Measurements from ENCODE around the gene MACF1. TPM values are rescaled to one million over a fixed set of nuclear protein-coding genes. Genes with fewer than 3 reads are reported as not detected.
"Not testable (repeated sequence)": the region's sequence is repeated elsewhere in the genome, so short reads cannot be mapped to it uniquely, and the experiment has no call there.

MACF1 gene, protein sequence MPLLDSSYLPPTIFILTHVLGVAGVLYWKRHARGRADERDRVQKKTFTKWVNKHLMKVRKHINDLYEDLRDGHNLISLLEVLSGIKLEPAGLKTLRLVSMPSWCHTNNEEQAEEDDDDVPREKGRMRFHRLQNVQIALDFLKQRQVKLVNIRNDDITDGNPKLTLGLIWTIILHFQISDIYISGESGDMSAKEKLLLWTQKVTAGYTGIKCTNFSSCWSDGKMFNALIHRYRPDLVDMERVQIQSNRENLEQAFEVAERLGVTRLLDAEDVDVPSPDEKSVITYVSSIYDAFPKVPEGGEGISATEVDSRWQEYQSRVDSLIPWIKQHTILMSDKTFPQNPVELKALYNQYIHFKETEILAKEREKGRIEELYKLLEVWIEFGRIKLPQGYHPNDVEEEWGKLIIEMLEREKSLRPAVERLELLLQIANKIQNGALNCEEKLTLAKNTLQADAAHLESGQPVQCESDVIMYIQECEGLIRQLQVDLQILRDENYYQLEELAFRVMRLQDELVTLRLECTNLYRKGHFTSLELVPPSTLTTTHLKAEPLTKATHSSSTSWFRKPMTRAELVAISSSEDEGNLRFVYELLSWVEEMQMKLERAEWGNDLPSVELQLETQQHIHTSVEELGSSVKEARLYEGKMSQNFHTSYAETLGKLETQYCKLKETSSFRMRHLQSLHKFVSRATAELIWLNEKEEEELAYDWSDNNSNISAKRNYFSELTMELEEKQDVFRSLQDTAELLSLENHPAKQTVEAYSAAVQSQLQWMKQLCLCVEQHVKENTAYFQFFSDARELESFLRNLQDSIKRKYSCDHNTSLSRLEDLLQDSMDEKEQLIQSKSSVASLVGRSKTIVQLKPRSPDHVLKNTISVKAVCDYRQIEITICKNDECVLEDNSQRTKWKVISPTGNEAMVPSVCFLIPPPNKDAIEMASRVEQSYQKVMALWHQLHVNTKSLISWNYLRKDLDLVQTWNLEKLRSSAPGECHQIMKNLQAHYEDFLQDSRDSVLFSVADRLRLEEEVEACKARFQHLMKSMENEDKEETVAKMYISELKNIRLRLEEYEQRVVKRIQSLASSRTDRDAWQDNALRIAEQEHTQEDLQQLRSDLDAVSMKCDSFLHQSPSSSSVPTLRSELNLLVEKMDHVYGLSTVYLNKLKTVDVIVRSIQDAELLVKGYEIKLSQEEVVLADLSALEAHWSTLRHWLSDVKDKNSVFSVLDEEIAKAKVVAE (N-terminal part only)
- total RNA-seq: 100 to 1,000 TPM; 434 to 605 TPM

DNA sequence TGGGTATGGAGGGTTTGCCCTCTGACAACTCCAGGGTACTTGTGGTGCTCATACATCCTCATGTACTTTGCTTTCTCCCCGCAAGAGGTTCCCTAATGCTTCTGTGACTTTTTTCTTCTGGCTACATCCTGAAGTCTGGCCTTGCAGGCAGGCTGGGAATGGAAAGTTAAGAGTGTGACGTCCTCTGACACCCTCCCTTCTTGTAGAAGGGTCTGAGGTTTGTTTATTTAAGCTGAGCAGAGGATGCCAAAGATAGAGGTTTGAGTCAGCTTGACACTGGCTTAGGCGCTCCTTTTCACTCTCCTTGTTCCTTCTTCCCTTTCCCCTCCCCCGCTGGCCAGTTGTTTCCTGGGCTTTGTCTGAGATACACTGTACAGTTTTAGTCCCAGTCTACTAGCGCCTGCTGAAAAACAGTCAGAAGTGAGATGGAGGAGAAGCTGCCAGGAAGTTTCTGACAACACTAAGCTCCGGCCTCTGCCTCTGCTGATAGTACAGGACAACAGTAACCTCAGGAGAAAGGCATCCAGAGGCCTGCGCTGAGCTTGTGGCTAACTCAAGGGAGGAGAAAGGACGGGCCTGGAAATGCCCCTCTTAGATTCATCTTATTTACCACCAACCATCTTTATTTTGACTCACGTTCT is at the start of gene MACF1:
Gene MACF1 (plus strand): TSS at position 255 of the 641 bp plus-strand sequence. CDS start 328 bp downstream, at position 583.
- Mint-ChIP-seq H3K4me3 (peak within 1 kb of the TSS; percentile 88), H3K9me3 (no peaks in the 10 kb centered on the region), H3K4me1 (peaks cover 33% of the 10 kb centered on the region), H3K27ac (peak within 1 kb of the TSS; percentile 95), H3K27me3 (no peaks in the 10 kb centered on the region), H3K36me3 (ENCODE audit: low read depth) (peaks cover 32% of the 10 kb centered on the region)
- ATAC-seq (replicated peaks): peak; percentile 63

DNA sequence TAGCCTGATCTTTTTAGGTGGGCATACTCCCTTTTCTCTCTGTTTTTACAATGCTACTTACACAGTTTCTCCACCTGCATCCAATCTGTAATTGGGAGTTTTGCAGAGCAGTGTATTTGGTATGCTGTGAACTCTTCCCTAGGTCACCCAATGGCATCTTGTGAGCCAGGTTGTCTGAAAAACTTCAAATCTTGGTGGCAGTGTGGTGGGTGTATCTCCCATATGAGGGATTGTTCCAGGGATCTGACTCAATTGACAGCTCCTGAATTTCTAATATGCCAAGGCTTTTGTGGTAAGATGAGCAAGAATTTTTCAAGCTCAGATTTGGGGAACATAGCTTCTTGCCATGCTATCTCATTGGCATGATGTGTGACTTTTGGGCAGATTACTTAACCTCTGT is 47.2 kb upstream of the MACF1 start:
- no peak overlapping the region for H3K4me3 Mint-ChIP-seq
- H3K9me3 Mint-ChIP-seq: no peaks in the 10 kb centered on the region
- peaks cover 6% of the 10 kb centered on the region for H3K4me1 Mint-ChIP-seq
- no peaks in the 10 kb centered on the region for H3K27me3 Mint-ChIP-seq
- no peaks in the 10 kb centered on the region for H3K36me3 Mint-ChIP-seq (ENCODE audit: low read depth)
- ATAC-seq (replicated peaks): no peak
- H3K27ac Mint-ChIP-seq: no peak overlapping the region

DNA sequence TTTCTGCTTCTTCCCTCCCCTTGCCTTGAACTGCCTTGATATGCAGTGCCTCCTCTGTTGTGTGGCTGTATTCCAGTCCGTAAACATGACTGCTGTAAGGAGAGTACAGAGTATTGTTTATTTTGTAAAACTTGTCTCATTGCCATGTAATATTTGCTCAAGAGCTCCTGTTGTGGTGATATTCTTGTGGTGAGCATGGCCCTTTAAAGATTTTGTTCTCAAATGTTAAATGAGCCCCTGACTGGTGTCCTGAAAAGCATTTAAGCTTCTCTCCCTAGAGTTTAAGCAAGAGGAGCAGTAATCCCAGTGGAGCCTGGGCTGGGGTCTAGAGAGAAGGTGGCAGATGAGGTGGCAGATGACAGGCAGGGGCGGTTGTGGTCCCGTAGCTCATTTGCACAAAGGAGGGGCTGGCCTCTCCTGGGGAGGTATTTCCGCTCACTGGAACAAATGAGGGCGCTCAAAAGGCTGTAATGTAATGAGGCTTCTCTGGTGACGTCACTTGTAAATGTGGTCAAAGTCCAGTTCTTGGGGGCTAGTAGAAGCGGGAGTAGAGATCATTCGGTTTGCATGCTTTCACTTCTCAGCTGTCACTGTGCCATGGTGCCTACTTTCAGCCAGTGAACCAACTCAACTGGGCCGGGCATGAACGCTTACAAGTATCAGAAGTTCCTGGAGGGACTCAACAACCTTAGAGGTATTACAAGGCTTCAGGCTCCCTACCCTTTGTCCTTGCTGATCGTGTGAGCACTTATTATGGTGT is 46.0 kb upstream of the MACF1 start:
- Mint-ChIP-seq H3K4me3 (no peak overlapping the region), H3K36me3 (ENCODE audit: low read depth) (no peaks in the 10 kb centered on the region), H3K9me3 (no peaks in the 10 kb centered on the region), H3K4me1 (peaks cover 6% of the 10 kb centered on the region), H3K27me3 (no peaks in the 10 kb centered on the region), H3K27ac (no peak overlapping the region)
- ATAC-seq (replicated peaks): no peak

DNA sequence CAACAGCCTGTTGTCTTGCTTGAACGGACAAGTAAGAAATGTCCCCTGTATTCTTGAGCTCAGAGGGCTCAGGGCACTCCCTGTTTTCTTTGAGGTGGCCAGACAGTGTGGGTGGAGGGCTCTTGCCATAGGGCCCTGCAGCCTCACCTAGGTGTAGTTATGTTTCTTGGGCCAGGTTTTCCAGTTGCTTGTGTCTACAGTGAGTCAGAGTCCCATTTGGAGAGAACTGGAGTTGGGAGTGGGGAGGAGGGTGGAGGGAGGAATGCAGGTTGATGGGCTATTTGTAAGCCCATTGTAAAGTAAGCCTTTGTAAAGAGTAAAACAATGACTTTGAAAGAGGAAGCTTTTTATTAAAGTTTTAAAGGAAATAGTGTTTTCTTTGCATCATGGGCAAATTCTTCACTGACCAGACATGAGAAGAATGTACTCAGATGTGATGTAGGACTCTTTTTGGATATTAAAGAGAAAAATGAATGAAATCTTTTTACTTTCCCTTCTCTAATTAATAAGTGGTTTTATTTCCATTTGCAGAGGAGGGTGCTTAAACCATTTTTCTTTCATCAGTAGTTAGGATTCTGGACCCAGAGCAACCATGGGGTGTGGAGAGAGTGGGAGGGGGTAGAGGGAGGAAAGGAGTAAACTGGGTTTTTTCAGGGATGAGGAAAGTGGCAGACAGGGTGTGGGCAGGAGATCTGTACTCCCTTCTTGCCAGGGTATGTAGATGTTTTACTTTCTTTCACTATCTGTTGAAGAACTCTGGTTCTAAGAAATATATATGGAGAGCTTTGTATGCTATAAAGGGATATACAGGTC is 45.1 kb upstream of the MACF1 start:
- ATAC-seq (replicated peaks): no peak
- Mint-ChIP-seq H3K27ac (no peak overlapping the region), H3K36me3 (ENCODE audit: low read depth) (no peaks in the 10 kb centered on the region), H3K27me3 (no peaks in the 10 kb centered on the region), H3K9me3 (no peaks in the 10 kb centered on the region), H3K4me3 (no peak overlapping the region), H3K4me1 (peaks cover 4% of the 10 kb centered on the region)

DNA sequence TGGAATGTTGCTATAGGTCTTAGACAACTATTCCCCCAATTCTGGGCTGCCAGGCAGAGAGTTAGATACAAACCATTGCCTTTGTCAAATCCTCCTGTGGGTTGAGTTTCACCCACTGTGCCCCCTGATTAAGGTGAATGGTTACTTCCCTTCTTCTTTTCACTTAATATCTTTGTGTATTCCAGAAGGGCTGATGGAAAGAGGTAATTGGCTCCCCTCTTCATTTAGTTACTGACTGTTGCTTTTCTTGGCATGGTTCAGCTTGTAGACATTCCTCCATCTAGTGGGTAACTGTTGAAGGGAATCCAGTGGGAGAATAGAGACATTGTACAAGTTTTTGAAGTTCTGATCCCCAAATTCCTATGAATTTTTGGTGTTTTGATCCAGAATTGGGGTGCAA is 43.8 kb upstream of the MACF1 start:
- no peak overlapping the region for H3K4me3 Mint-ChIP-seq

DNA sequence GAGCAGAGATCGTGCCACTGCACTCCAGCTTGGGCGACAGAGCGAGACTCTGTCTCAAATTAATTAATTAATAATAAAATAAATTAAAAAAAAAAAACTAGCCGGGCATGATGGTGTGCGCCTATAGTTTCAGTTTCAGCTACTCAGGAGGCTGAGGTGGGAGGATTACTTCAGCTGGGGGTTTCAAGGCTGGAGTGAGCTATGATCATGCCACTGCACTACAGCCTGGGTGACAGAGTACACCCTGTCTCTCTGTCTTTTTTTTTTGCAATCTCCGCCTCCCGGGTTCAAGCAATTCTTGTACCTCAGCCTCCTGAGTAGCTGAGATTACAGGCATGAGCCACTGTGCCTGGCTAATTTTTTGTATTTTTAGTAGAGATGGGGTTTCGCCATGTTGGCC is 42.7 kb upstream of the MACF1 start:
- not testable (repeated sequence) for ATAC-seq (replicated peaks); H3K36me3 Mint-ChIP-seq (ENCODE audit: low read depth); H3K9me3 Mint-ChIP-seq; H3K4me3 Mint-ChIP-seq; H3K27me3 Mint-ChIP-seq; H3K27ac Mint-ChIP-seq
- peaks cover 13% of the 10 kb centered on the region for H3K4me1 Mint-ChIP-seq

More for the DNA sequence above, 43.8 kb upstream of the MACF1 start:
- Mint-ChIP-seq H3K4me1 (peaks cover 11% of the 10 kb centered on the region), H3K9me3 (no peaks in the 10 kb centered on the region), H3K36me3 (ENCODE audit: low read depth) (no peaks in the 10 kb centered on the region), H3K27me3 (no peaks in the 10 kb centered on the region), H3K27ac (no peak overlapping the region)
- no peak for ATAC-seq (replicated peaks)

DNA sequence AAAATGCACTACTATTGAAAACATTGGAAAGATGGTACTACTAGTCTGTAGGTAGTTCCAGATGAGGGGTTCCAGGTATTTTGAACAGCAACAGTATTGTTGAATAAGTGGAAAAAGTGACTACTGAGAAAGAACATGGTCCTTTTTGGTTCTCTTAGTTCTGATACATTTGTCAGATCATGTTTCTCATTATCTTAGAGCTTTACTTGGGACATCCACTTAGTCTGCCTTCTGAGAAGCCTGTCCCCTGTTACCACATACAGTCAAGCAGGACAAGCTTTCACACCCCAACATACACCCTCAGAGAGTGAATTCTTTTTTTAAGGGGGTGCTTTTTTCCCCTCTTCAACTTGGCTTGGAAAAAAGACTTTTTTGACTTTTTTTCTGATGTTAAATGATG is 41.0 kb upstream of the MACF1 start:
- Mint-ChIP-seq H3K9me3 (no peaks in the 10 kb centered on the region), H3K27me3 (no peaks in the 10 kb centered on the region), H3K36me3 (ENCODE audit: low read depth) (no peaks in the 10 kb centered on the region), H3K4me3 (no peak overlapping the region), H3K4me1 (peaks cover 13% of the 10 kb centered on the region), H3K27ac (no peak overlapping the region)
- ATAC-seq (replicated peaks): peak; percentile 67

DNA sequence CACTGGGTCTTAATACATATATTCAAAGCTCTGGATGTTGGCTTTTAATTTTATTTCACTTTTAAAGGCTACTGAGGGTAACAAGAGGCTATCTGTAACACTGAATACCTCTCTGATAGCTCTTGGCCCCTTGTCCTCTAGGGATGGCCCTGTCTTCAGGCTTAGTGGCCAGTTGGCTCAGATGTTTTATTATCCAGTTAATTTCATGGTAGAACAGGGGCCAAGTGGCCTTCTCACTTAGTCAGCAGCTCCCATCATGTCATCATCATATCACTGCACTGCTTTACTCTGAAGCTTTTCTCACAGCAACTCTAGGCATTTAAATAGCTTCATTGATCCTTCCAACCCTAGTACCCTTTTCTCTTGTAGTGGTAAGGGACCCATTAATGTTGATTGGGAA is 40.2 kb upstream of the MACF1 start:
- Mint-ChIP-seq H3K27ac (no peak overlapping the region), H3K27me3 (no peaks in the 10 kb centered on the region), H3K36me3 (ENCODE audit: low read depth) (no peaks in the 10 kb centered on the region), H3K9me3 (no peaks in the 10 kb centered on the region), H3K4me3 (no peak overlapping the region), H3K4me1 (peaks cover 13% of the 10 kb centered on the region)
- ATAC-seq (replicated peaks): no peak

DNA sequence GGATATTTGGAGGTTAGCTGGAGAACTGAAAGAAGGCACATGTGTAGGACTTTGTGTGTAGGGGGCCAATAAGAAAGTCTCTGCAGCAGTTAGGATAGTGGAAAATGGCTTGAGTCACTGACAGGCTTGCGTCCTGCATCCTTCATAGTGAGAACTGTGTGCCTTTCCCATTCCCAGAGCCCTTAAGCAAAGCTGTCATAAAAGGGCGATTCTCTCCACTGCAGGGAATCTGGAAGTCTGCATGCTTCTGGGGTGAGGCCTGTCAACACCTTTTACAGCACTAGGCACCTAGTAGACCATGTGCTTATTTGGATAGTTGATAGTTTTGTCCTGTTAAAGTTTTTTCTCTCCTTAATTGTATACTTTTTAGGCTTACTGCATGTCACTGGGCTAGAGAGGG is 39.4 kb upstream of the MACF1 start:
- Mint-ChIP-seq H3K4me3 (no peak overlapping the region), H3K27me3 (no peaks in the 10 kb centered on the region)

DNA sequence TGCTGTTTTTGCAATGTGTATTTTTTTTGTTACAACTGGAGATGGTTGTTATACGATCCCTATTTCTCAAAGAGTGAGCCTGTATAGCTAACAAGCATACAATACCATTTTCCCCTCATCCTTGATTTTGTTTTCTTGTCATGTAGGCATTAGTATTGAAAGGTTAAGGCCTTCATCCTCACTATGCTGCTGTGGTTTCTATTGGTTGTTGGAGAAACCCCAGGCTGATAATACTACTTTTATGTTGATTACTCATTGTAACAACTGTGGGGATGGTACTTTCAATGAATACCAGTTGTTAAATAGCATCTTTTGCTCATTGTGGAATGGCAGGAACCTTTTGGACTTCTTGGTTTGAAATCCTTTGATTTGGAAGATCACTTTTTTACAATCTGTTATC is 39.0 kb upstream of the MACF1 start:
- no peak for ATAC-seq (replicated peaks)
- Mint-ChIP-seq H3K36me3 (ENCODE audit: low read depth) (no peaks in the 10 kb centered on the region), H3K27me3 (no peaks in the 10 kb centered on the region), H3K9me3 (no peaks in the 10 kb centered on the region), H3K4me1 (peaks cover 13% of the 10 kb centered on the region), H3K4me3 (no peak overlapping the region), H3K27ac (peak overlapping the region; percentile 53)

More for the DNA sequence above, 39.4 kb upstream of the MACF1 start:
- ATAC-seq (replicated peaks): no peak
- H3K27ac Mint-ChIP-seq: peak overlapping the region; percentile 53
- H3K9me3 Mint-ChIP-seq: no peaks in the 10 kb centered on the region
- H3K4me1 Mint-ChIP-seq: peaks cover 13% of the 10 kb centered on the region
- H3K36me3 Mint-ChIP-seq (ENCODE audit: low read depth): no peaks in the 10 kb centered on the region

DNA sequence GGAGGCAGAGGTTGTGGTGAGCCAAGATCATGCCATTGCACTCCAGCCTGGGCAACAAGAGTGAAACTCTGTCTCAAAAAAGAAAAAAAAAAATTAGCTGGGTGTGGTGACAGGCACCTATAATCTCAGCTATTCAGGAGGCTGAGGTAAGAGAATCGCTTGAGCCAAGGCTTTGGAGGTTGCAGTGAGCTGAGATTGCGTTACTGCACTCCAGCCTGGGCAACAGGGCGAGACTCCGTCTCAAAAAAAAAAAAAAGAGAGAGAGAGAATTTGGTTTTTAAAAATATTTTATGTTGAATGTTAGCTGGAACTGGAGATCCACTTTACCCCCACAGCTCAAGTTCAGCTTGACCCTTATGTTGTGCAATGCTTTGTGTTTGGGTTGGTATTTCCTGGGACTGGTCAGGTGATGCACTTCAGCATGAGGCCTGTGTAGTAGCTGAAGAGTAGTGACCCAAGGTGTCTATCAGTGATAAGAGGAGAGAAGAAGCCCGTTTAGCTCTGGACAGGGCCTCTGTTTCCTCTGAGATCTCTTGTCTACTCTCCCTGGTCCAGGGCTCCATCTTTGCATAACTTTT is 36.8 kb upstream of the MACF1 start:
- Mint-ChIP-seq H3K4me3 (no peak overlapping the region), H3K9me3 (no peaks in the 10 kb centered on the region), H3K4me1 (peaks cover 13% of the 10 kb centered on the region), H3K36me3 (ENCODE audit: low read depth) (no peaks in the 10 kb centered on the region), H3K27ac (no peak overlapping the region), H3K27me3 (no peaks in the 10 kb centered on the region)
- ATAC-seq (replicated peaks): no peak

DNA sequence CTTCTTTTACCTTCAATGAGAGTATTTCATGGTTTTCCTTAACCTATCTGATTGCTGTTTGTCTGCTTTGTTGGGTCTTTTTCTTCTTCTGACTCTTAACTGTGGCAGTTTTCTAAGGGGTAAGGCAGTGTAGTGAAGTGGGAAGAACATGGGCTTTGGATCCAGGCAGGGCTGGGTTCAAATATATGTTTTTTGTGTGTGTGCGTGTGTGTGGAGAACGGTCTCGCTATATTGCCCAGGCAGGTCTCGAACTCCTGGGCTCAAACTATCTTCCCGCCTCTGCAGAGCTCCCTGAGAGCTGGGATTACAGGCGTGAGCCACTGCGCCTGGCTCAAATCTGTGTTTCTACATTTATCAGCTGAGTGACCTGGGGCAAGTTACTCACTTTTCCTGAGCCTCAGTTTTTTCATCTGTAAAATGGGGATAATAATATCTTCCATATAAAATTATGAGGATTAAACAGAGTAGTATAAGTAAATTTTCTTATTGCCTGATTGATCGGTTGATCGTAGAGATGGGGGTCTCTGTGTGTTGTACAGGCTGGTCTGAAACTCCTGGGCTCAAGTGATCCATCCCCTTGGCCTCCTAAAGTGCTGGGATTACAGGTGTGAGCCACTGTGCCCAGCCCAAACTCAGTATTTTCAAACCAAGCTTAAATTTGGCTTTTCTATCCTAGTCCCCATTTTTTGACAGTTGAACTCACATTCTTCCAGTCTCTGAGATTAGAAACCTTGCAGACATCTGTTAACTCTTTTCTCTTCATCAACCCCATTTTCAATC is 36.0 kb upstream of the MACF1 start:
- H3K4me1 Mint-ChIP-seq: peaks cover 13% of the 10 kb centered on the region
- H3K27ac Mint-ChIP-seq: no peak overlapping the region
- no peaks in the 10 kb centered on the region for H3K27me3 Mint-ChIP-seq
- no peaks in the 10 kb centered on the region for H3K36me3 Mint-ChIP-seq (ENCODE audit: low read depth)
- no peaks in the 10 kb centered on the region for H3K9me3 Mint-ChIP-seq
- ATAC-seq (replicated peaks): no peak
- no peak overlapping the region for H3K4me3 Mint-ChIP-seq

All from activated T-helper 17 cell treated with anti-CD3 and anti-CD28 coated beads, Interleukin-2, amount 50 U/mL, for 72 hours (primary cell).